Measurements from ENCODE around the gene RSBN1. TPM values are rescaled to one million over a fixed set of nuclear protein-coding genes. Genes with fewer than 3 reads are reported as not detected.

RSBN1 gene
- total RNA-seq, 4 donors from 2014 or later: 18.2 to 37.6 (median 24.5) TPM

DNA sequence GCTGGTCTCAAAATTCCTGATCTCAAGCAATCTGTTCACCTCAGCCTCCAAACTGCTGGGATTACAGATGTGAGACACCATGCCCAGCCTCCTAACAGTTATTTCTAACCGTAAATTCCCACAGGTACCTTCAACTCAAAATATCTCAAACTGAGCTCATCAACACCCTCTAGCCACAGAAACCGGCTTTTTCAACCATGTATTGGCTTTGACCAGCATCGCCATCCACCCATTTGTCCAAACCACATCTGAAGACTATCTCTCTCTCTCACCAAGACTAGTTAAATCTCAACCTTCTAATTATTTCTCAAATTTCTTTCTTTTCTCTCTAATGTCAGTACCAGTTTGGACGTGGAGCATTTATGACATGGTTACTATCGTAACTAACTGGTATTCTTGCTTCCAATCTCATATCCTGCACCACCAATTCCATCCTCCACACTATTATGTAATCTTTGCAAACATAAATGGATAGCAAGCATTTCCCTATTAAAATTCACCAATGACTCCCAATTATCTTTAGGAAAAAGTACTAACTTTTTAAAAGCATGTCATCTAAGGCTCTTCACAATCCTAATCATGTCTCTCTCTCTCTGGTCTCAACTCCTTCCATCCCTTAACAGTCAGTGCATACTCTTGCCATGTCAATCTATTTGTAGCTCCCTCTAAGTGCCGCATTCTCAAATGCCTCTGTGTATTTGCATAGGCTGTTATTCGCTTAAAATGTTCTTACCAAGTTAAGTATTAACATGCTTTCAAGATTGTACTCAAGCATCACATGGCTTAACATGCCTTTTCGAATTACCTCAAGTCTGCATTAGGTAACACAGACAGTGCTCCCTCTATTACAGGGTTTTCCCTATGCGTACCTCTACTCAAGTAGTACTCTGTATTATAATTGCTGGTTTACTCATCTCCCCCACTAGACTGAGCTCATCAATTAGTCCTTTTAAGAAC is 18.1 kb downstream of the RSBN1 start:
- no peak for DNase-seq (ENCODE audit: low spot score in 2 of 2)
- no peak overlapping the region for H3K4me3 ChIP-seq (ENCODE audit: low read depth, poor library complexity, severe bottlenecking)
- no peak for TF ChIP-seq POLR2A (IDR thresholded peaks at IDR 0.05)
- TF ChIP-seq, protein P1, sequence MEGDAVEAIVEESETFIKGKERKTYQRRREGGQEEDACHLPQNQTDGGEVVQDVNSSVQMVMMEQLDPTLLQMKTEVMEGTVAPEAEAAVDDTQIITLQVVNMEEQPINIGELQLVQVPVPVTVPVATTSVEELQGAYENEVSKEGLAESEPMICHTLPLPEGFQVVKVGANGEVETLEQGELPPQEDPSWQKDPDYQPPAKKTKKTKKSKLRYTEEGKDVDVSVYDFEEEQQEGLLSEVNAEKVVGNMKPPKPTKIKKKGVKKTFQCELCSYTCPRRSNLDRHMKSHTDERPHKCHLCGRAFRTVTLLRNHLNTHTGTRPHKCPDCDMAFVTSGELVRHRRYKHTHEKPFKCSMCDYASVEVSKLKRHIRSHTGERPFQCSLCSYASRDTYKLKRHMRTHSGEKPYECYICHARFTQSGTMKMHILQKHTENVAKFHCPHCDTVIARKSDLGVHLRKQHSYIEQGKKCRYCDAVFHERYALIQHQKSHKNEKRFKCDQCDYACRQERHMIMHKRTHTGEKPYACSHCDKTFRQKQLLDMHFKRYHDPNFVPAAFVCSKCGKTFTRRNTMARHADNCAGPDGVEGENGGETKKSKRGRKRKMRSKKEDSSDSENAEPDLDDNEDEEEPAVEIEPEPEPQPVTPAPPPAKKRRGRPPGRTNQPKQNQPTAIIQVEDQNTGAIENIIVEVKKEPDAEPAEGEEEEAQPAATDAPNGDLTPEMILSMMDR (IDR thresholded peaks at IDR 0.05): no peak
- WGBS, 2 donors: 96 to 98% methylated on average over 9 of the region's 9 CpGs
- intact Hi-C loops (cut with DNase I; ENCODE audit: low total_unique reads): no loop called here

DNA sequence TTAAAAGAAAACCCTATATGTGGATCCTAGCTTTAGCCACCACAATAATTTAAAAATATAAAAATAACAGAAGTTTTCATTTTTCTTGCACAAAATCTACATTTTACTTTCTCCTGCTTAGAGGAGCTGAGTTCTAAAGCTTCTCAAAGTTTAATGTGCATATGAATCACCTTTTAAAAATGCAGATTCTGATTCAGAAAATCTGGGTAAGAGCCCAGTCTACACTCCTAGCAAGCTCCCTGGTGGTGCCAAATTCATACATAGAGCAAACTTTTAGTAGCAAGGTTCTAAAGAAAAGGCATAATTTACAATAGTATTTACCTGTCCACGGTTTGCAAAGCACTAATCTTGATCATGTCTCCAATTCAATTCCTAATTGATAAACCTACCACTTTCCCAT is 19.3 kb downstream of the RSBN1 start:
- DNase-seq (ENCODE audit: low spot score in 2 of 2): no peak
- WGBS, 2 donors: 75 to 88% methylated on average over 1 of the region's 1 CpG
- H3K4me3 ChIP-seq (ENCODE audit: low read depth, poor library complexity, severe bottlenecking): no peak overlapping the region
- TF ChIP-seq, protein P1 (IDR thresholded peaks at IDR 0.05): no peak
- TF ChIP-seq POLR2A (IDR thresholded peaks at IDR 0.05): no peak
- intact Hi-C loops (cut with DNase I; ENCODE audit: low total_unique reads): no loop called here

DNA sequence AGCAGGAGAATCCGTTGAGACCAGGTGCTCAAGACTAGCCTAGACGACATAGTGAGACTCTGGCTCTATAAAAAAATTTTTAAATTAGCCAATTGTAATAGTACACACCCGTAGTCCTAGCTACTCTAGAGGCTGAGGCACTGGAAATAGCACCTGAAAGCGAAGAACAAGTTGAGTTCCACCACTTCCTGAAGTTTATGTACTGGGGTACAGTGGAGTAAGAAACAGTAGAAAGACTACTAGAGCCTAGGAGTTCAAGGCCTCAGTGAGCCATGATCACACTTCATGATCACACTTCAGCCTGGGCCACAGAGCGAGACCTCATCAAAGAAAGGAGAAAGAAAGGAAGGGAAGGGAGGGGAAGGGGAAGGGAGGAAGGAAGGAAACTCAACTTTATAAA is 19.8 kb downstream of the RSBN1 start:
- H3K4me3 ChIP-seq (ENCODE audit: low read depth, poor library complexity, severe bottlenecking): no peak overlapping the region
- no peak for DNase-seq (ENCODE audit: low spot score in 2 of 2)
- no peak for TF ChIP-seq POLR2A (IDR thresholded peaks at IDR 0.05)
- TF ChIP-seq, protein P1 (IDR thresholded peaks at IDR 0.05): no peak
- intact Hi-C loops (cut with DNase I; ENCODE audit: low total_unique reads): no loop called here
- 85 to 88% methylated on average over 5 of the region's 5 CpGs for WGBS, 2 donors

DNA sequence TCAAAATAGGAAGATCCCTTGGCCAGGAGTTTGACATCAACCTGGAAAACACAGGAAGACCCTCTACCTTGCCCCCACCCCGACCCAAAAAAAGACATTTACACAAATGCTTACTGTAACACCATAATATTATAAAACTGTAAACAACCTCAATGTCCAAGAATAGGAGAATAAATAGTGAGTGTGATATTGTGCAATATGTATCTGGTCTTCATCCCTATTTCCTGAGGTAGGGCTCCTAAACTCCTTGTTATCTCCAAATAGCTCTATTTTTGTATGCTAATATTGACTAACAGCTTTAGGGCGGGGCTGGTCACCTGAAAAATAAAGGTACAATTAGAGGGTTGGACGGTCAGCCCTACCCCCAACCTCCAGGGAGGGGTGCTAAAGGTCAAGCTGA is 23.5 kb downstream of the RSBN1 start:
- no peak for DNase-seq (ENCODE audit: low spot score in 2 of 2)
- TF ChIP-seq, protein P1 (IDR thresholded peaks at IDR 0.05): no peak
- TF ChIP-seq POLR2A (IDR thresholded peaks at IDR 0.05): no peak
- H3K4me3 ChIP-seq (ENCODE audit: low read depth, poor library complexity, severe bottlenecking): no peak overlapping the region
- intact Hi-C loops (cut with DNase I; ENCODE audit: low total_unique reads): no loop called here
- WGBS, 2 donors: 72 to 88% methylated on average over 3 of the region's 3 CpGs

DNA sequence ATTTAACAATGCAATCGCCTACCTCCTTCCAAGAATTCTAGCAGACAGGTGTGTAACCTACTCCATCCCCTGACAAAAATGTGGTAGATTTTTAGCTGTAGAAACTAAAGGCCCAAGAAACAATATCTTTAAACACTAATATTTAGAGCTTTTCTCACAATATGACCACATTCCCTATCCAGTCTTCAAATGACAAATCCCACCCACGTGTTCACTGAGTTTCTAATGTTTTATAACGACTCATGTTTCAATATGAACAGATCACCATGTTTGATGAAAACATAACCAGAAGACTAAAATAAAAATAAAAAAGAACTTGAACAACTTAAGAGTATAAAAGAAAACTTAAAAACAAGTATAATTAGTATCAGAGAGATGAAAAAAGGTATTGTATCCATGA is 24.6 kb downstream of the RSBN1 start:
- 86 to 90% methylated on average over 3 of the region's 3 CpGs for WGBS, 2 donors
- no peak overlapping the region for H3K4me3 ChIP-seq (ENCODE audit: low read depth, poor library complexity, severe bottlenecking)
- intact Hi-C loops (cut with DNase I; ENCODE audit: low total_unique reads): no loop called here
- TF ChIP-seq, protein P1 (IDR thresholded peaks at IDR 0.05): no peak
- no peak for TF ChIP-seq POLR2A (IDR thresholded peaks at IDR 0.05)
- DNase-seq (ENCODE audit: low spot score in 2 of 2): no peak

All from lower leg skin (tissue), 4 donors.